Caki2 (cell line): ENCODE data around the gene NLRP3. TPM values are rescaled to one million over a fixed set of nuclear protein-coding genes. Genes with fewer than 3 reads are reported as not detected.

Experiments
- DNase-seq: peaks from one replicate; pipeline ENCODE4 v3.0.0-alpha.2; 2015; ENCODE audit warnings: low read depth
- in situ Hi-C: cut with HindIII; loops from 2 replicates; pipeline ENCODE4 v1.10.0; 2016; ENCODE audit warnings: low sequenced_read_pairs, low pct_unique_long_range_greater_than_20kb, mixed read lengths
- total RNA-seq: library from RNA; depleted of rRNA; stranded (reverse); fragments of >200 nt; shearing (Covaris generic); gene quantifications from 2 replicates; pipeline ENCODE4 v1.2.3, GENCODE V29; 2014; ENCODE audit warnings: low replicate concordance; rRNA removed

NLRP3 gene
- total RNA-seq, 1 experiment from 2014 or later, result not detected

- in situ Hi-C loops, result no loop called here
- no peak for DNase-seq
Observed at GRCh38 chr1:247494767-247495166, 78.8 kb downstream of the NLRP3 start.

GRCh38 chr1:247496581-247497285 lies 80.8 kb downstream of the NLRP3 start:
- no peak for DNase-seq
- in situ Hi-C loops, result no loop called here

Other genes starting within 250 kb of the NLRP3 start
- gene ZNF124, start 244.2 kb upstream of the NLRP3 start, total RNA-seq, result 64.1 and 73.4 TPM in 2 replicates
- gene VN1R5, start 160.1 kb upstream of the NLRP3 start, total RNA-seq, result not detected in 2 replicates
- 30.9 and 47.0 TPM in 2 replicates for gene ZNF496, start 84.3 kb upstream of the NLRP3 start, total RNA-seq
- not detected in 2 replicates for gene OR2B11, start 41.9 kb downstream of the NLRP3 start, total RNA-seq
- gene OR2C3, start 120.3 kb downstream of the NLRP3 start, total RNA-seq, result not detected in 2 replicates
- gene GCSAML, start 133.0 kb downstream of the NLRP3 start, total RNA-seq, result not detected in 2 replicates
- gene OR2G2, start 172.2 kb downstream of the NLRP3 start, total RNA-seq, result not detected in 2 replicates
- not detected in 2 replicates for gene OR2G3, start 189.4 kb downstream of the NLRP3 start, total RNA-seq